GM21360 (cell line): ENCODE measurements around the gene SMARCD1.

Experiments used
- ATAC-seq: cut with Tn5 transposase; IDR thresholded peaks from one replicate; pipeline ENCODE4 v1.9.1; 2021; ENCODE audit warnings: mild to moderate bottlenecking, moderate library complexity; ENCODE audit not compliant: unreplicated experiment

SMARCD1 gene

GRCh38 chr12:50102646-50103309 is 17.6 kb downstream of the SMARCD1 start:
- ATAC-seq, result no peak

- no peak for ATAC-seq
Measured at GRCh38 chr12:50103351-50103750, 18.2 kb downstream of the SMARCD1 start.

- no peak for ATAC-seq
Measured at GRCh38 chr12:50103767-50104321, 18.7 kb downstream of the SMARCD1 start, which contains the start of gene GPD1. Gene GPD1 (plus strand): TSS chr12:50104008. CDS start chr12:50104051, 43 bp downstream.

DNA sequence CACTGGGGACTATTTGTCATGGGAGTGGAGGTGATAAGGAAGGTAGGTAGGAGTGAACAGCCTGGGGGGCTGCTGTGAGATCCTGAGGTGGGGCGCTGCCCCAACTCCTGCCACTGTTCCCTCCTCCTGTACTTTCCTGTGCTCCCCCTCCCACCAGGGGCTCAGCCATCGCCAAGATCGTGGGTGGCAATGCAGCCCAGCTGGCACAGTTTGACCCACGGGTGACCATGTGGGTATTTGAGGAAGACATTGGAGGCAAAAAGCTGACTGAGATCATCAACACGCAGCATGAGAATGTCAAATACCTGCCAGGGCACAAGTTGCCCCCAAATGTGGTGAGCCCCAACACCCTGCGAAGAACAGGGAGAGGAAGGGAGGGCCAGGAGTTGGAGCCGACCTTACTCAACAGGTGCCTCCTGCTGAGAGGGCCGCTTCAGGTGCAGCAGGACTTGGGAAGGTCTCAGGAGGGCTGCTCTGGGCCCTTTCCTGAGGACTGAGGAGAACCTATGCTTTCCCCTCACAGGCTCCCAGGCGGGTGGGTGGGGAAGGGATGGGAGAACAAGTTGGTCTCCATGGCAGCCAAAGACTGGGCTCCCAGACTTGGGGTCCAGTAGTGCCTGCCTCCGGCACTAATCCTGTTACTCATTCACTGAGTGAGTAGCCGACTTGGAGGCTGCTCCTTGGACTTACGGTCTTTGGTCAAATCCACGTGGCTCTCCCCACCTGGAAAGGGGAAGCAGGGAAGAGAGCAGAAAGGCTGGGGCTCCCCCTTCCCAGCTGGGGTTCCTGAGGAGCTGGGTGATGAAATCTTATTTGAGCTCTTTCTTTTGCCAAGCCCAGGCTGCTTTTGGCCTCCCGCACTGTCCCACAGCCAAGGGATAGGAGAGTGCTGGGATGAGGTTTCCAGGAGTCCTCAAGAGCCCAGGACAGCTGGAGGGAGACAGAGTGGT is 19.6 kb downstream of the SMARCD1 start:
- no peak for ATAC-seq

GRCh38 chr12:50105913-50106450 is 20.8 kb downstream of the SMARCD1 start:
- ATAC-seq, result no peak

GRCh38 chr12:50106907-50107306 is 21.8 kb downstream of the SMARCD1 start:
- ATAC-seq, result no peak

- ATAC-seq, result no peak
Measured at GRCh38 chr12:50107416-50108268, 22.5 kb downstream of the SMARCD1 start.

- no peak for ATAC-seq
Measured at GRCh38 chr12:50109319-50109718, 24.2 kb downstream of the SMARCD1 start.

GRCh38 chr12:50110127-50110761 is 25.1 kb downstream of the SMARCD1 start:
- no peak for ATAC-seq

- ATAC-seq, result no peak
Measured at GRCh38 chr12:50110762-50111351, 25.7 kb downstream of the SMARCD1 start.

DNA sequence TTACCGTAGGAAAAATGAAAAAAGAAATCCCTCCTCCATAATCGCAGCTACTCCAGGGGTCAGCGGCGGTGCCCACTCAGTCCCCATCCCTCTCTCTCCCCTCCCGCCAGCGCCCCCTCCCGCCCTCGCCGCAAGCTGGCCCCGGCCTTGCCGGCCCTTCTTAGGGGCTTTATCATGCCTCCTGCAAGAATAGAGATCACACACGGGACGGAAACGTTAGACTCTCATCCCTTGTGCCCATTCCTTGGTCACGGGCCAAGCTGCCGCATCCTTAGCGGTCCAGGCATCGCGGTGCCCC is 26.2 kb downstream of the SMARCD1 start:
- ATAC-seq, result peak; percentile 4

- peak; percentile 77 for ATAC-seq
Measured at GRCh38 chr12:50111693-50112455, 26.7 kb downstream of the SMARCD1 start, which contains the start of gene COX14. Gene COX14 (plus strand): TSS chr12:50112236. CDS start chr12:50120044, 7,808 bp downstream.

DNA sequence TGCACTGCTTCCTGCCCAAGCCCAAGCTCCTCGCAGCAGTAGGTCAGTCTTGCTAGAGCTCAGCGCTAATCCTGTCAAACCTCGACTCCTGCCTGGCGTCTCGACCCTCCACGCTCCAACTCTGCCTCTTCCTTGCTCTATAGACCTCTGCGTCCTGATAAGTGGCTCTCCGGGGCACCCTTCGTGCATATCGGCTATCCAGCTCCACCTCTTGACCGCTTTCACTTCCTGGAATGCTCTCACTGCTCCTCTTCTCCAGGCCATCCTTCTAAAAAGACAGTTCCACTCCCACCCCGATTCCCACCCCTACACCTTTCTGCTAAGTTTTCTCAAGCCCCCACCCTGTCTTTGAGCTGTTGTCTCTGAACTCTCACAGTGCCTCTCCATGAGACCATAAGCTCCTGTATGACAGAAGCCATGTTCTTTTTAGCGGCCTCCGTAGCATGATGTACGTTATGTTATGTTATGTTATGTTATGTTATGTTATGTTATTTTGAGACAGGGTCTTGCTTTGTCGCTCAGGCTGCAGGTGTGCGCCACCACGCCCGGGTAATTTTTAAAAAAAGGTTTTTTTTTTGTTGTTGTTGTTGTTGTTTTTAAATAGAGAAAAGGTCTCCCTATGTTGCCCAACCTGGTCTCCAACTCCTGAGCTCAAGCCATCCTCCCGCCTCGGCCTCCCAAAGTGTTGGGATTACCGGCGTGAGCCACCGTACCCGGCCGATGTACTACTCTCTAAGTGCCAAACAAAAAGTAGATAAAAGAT is 27.5 kb downstream of the SMARCD1 start:
- ATAC-seq, result no peak

DNA sequence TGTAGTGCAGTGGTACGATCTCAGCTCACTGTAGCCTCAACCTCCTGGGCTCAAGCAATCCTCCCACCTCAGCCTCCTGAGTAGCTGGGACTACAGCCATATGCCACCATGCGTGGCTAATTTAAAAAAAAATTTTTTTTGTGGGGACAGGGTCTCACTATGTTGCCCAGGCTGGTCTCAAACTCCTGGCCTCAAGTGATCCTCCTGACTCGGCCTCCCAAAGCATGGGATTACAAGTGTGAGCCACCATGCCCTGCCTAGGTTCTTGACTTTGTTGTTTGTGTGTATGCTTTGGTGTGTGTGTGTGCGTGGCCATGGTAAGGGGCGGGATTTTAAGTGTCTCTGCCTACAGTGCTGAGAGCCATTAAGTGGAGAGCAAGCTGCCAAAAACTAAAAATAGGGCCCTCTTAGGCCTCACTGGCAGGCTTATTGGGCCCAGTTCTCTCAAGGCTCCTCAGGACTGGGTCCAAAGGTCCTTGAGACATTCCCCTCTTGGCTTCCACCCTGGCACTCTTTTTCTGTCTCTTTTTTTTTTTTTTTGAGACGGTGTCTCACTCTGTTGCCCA is 32.0 kb downstream of the SMARCD1 start:
- no peak for ATAC-seq

DNA sequence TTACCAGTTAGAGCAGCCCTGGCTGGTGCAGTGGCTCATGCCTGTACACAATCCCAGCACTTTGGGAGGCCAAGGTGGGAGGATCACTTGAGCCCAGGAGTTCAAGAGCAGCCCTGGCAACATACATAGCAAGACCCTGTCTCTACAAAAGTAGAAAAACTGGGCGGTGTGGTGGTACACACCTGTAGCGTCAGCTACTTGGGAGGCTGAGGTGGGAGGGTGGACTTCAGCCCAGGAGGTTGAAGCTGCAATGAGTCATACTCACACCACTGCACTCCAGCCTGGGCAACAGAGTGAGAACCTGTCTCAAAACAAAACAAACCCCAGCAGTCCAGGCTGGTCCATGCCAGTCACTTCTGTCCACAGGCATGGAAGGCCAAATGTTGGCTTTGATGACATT is 34.2 kb downstream of the SMARCD1 start:
- ATAC-seq, result no peak

DNA sequence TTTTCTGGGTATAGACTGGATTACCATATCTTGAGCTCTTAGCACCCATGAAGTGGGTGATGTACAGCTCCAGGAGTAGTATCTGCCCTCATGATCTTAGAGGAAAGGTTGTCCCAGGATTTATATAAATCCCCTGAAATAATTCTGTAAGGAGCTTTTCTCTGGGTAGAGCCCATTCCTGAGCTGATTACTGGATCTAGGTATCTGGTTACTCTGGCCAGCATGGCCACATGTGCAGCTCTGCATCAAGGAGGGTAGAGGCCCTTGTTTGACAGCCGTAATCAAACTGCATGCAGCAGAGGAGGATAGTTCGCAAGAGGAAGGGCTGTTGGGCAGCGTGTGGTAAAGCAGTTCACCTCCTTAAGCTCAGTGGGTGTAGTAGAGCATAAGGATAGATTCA is 35.4 kb downstream of the SMARCD1 start:
- no peak for ATAC-seq

DNA sequence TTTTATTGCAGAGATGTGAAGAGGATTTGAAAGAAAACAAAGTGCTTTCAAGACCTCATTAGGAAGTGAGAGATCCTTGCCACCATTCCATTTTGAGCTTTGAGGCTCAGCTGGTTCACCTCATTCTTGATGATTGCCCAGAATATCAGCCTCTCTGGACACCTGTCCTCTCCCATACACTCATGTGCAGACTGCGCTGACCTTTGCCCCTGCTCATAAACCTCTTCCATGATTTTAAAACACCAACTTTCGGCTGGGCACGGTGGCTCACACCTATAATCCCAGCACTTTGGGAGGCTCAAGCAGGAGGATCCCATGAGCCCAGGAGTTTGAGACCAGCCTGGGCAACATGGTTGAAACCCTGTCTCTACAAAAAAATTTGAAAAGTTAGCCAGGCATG is 35.8 kb downstream of the SMARCD1 start:
- no peak for ATAC-seq

- no peak for ATAC-seq
Measured at GRCh38 chr12:50121641-50122040, 36.5 kb downstream of the SMARCD1 start.
